ENCODE results near the gene DNAJC10. TPM values are rescaled to one million over a fixed set of nuclear protein-coding genes. Genes with fewer than 3 reads are reported as not detected.
A peak's percentile ranks its signal among the peaks of the same experiment; 100 is the strongest.
"Not testable (repeated sequence)": the region's sequence is repeated elsewhere in the genome, so short reads cannot be mapped to it uniquely, and the experiment has no call there.

The DNAJC10 gene
- total and polyA plus RNA-seq, 2 of the 4 experiments (the other 2 are of a cell fraction) = 34.6 to 53.2 TPM

GRCh38 chr2:182736856-182737255, 20.8 kb downstream of the DNAJC10 start:
- H4K8ac ChIP-seq (ENCODE audit: low read depth in 2 of 2, low read length in 2 of 2); H4K5ac ChIP-seq (ENCODE audit: low read depth, low read length); H3K9me3 ChIP-seq (ENCODE audit: control insufficient read depth, insufficient read depth, low read length); H2AFZ ChIP-seq (replicated peaks; ENCODE audit: low read length, poor library complexity); POLR2A ChIA-PET (ENCODE audit: unreplicated experiment); H3K4me2 ChIP-seq (ENCODE audit: low read depth, low read length); H3K4me3 ChIP-seq (ENCODE audit: insufficient read depth, low read depth, low read length); H2BK5ac ChIP-seq (ENCODE audit: low read depth, low read length, poor library complexity, severe bottlenecking); H3K56ac ChIP-seq (ENCODE audit: extremely low read depth, insufficient read depth, low read length); H2AK9ac ChIP-seq (replicated peaks; ENCODE audit: low read depth, low read length, poor library complexity); H2BK120ac ChIP-seq (ENCODE audit: low read depth, low read length); H3K18ac ChIP-seq (ENCODE audit: low read depth, low read length); CTCF ChIA-PET; dilution Hi-C loops (cut with HindIII; ENCODE audit: low sequenced_read_pairs, unreplicated experiment); ATAC-seq (ENCODE audit: low read depth); H3K4me1 ChIP-seq (ENCODE audit: control insufficient read depth, insufficient read depth, low read length); H2BK15ac ChIP-seq (ENCODE audit: low read depth, low read length); H2BK20ac ChIP-seq (ENCODE audit: low read depth, low read length); H3K27me3 ChIP-seq (ENCODE audit: control insufficient read depth, insufficient read depth, low read length); H3K27ac ChIP-seq (ENCODE audit: insufficient read depth, low read length); H3K79me1 ChIP-seq (ENCODE audit: low read depth in 1 of 2, low read length in 2 of 2); in situ Hi-C loops (cut with MboI; ENCODE audit: low sequenced_read_pairs); H3K4ac ChIP-seq (ENCODE audit: low read depth, low read length); intact Hi-C loops (cut with micrococcal nuclease); H2AK5ac ChIP-seq (ENCODE audit: low read depth, low read length); H3K23ac ChIP-seq (ENCODE audit: low read depth, low read length); H4K20me1 ChIP-seq (ENCODE audit: insufficient read depth, low read length); H3K14ac ChIP-seq (replicated peaks; ENCODE audit: low read depth, low read length); H4K91ac ChIP-seq (ENCODE audit: insufficient read depth, low read depth, low read length); H3K36me3 ChIP-seq (ENCODE audit: control insufficient read depth, insufficient read depth, low read length); H3K9me1 ChIP-seq (ENCODE audit: insufficient read depth, low read length); BruUV-seq (replicated peaks); H3K9ac ChIP-seq (ENCODE audit: low read depth, low read length): not testable (repeated sequence)
- DNase-seq = peak; percentile 8
- no CpG with 5 or more reads among the region's 8 CpGs for WGBS, 2 experiments (ENCODE audit: extremely low coverage in 2 of 2, insufficient read length in 1 of 2)
